Mucosa of stomach (tissue), 1 donor: ENCODE results near the gene CHD6.

ENCODE experiments used
- H3K27me3 ChIP-seq: one replicate; pipeline ENCODE4 v1.7.0; 2013; ENCODE audit warnings: mild to moderate bottlenecking, low read length; ENCODE audit not compliant: control insufficient read depth, insufficient read depth
- H3K36me3 ChIP-seq: one replicate; pipeline ENCODE4 v1.7.0; 2013; ENCODE audit warnings: low read length; ENCODE audit not compliant: control insufficient read depth, insufficient read depth
- H3K4me1 ChIP-seq: one replicate; pipeline ENCODE4 v1.7.0; 2013; ENCODE audit warnings: mild to moderate bottlenecking, low read length; ENCODE audit not compliant: control insufficient read depth, insufficient read depth
- H3K4me3 ChIP-seq: one replicate; pipeline ENCODE4 v1.7.0; 2013; ENCODE audit warnings: low read length
- H3K9ac ChIP-seq: one replicate; pipeline ENCODE4 v1.7.0; 2013; ENCODE audit warnings: mild to moderate bottlenecking, low read length, moderate library complexity
- H3K9me3 ChIP-seq: one replicate; pipeline ENCODE4 v1.7.0; 2013; ENCODE audit warnings: mild to moderate bottlenecking, low read length, moderate library complexity; ENCODE audit not compliant: control insufficient read depth
- donor health status: Pancreatic carcinoma.

Gene CHD6

GRCh38 chr20:41403604-41404003, 214.6 kb downstream of the CHD6 start:
- Histone ChIP-seq H3K9me3 (no peaks in the 10 kb centered on the region), H3K9ac (no peak overlapping the region), H3K4me3 (no peak overlapping the region), H3K27me3 (no peaks in the 10 kb centered on the region), H3K4me1 (no peaks in the 10 kb centered on the region), H3K36me3 (no peaks in the 10 kb centered on the region)

GRCh38 chr20:41398408-41398807, 219.8 kb downstream of the CHD6 start:
- Histone ChIP-seq H3K36me3 (no peaks in the 10 kb centered on the region), H3K4me3 (no peak overlapping the region), H3K4me1 (peaks cover 2% of the 10 kb centered on the region), H3K9ac (no peak overlapping the region), H3K27me3 (no peaks in the 10 kb centered on the region), H3K9me3 (no peaks in the 10 kb centered on the region)

GRCh38 chr20:41395667-41396664, 222.2 kb downstream of the CHD6 start:
- H3K9ac ChIP-seq = no peak overlapping the region
- H3K9me3 ChIP-seq = no peaks in the 10 kb centered on the region
- no peaks in the 10 kb centered on the region for H3K27me3 ChIP-seq
- H3K36me3 ChIP-seq = no peaks in the 10 kb centered on the region
- H3K4me1 ChIP-seq = peaks cover 9% of the 10 kb centered on the region
- H3K4me3 ChIP-seq = no peak overlapping the region

- Histone ChIP-seq H3K9ac (no peak overlapping the region), H3K4me1 (peaks cover 9% of the 10 kb centered on the region), H3K9me3 (no peaks in the 10 kb centered on the region), H3K4me3 (no peak overlapping the region), H3K27me3 (no peaks in the 10 kb centered on the region), H3K36me3 (no peaks in the 10 kb centered on the region)
These were observed 223.1 kb downstream of the CHD6 start for GRCh38 chr20:41394931-41395666.

- Histone ChIP-seq H3K4me3 (no peak overlapping the region), H3K27me3 (no peaks in the 10 kb centered on the region), H3K4me1 (peaks cover 9% of the 10 kb centered on the region)
These were observed 224.1 kb downstream of the CHD6 start for GRCh38 chr20:41394081-41394480.

GRCh38 chr20:41393705-41394066, 224.5 kb downstream of the CHD6 start:
- H3K4me1 ChIP-seq = peaks cover 9% of the 10 kb centered on the region
- no peaks in the 10 kb centered on the region for H3K9me3 ChIP-seq
- no peak overlapping the region for H3K9ac ChIP-seq
- H3K27me3 ChIP-seq = no peaks in the 10 kb centered on the region
- H3K4me3 ChIP-seq = no peak overlapping the region
- no peaks in the 10 kb centered on the region for H3K36me3 ChIP-seq

More at GRCh38 chr20:41394081-41394480, 224.1 kb downstream of the CHD6 start:
- Histone ChIP-seq H3K36me3 (no peaks in the 10 kb centered on the region), H3K9me3 (no peaks in the 10 kb centered on the region), H3K9ac (no peak overlapping the region)

- no peak overlapping the region for H3K9ac ChIP-seq
- H3K4me1 ChIP-seq = peaks cover 9% of the 10 kb centered on the region
- no peaks in the 10 kb centered on the region for H3K36me3 ChIP-seq
- H3K27me3 ChIP-seq = no peaks in the 10 kb centered on the region
- H3K9me3 ChIP-seq = no peaks in the 10 kb centered on the region
- no peak overlapping the region for H3K4me3 ChIP-seq
These were observed 225.1 kb downstream of the CHD6 start for GRCh38 chr20:41392871-41393704.

DNA sequence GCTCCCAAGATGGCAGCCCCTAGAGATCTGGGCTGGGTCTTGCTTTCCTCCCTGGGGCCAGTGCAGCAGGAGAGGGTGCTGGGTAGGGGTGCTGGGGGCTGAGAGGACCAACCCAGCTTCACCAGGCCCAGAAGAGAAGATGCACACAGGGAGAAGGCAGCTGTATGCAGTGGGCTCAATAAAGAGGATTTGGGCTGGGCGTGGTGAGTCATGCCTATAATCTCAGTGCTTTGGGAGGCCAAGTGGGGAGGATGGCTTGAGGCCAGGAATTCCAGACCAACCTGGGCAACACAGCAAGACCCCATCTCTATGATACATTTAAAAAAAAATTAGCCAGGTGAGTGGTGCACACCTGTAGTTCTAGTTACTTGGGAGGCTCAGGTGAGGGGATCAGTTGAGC, 225.9 kb downstream of the CHD6 start:
- Histone ChIP-seq H3K36me3 (no peaks in the 10 kb centered on the region), H3K4me1 (peaks cover 9% of the 10 kb centered on the region), H3K9me3 (no peaks in the 10 kb centered on the region), H3K9ac (no peak overlapping the region), H3K4me3 (no peak overlapping the region), H3K27me3 (no peaks in the 10 kb centered on the region)

DNA sequence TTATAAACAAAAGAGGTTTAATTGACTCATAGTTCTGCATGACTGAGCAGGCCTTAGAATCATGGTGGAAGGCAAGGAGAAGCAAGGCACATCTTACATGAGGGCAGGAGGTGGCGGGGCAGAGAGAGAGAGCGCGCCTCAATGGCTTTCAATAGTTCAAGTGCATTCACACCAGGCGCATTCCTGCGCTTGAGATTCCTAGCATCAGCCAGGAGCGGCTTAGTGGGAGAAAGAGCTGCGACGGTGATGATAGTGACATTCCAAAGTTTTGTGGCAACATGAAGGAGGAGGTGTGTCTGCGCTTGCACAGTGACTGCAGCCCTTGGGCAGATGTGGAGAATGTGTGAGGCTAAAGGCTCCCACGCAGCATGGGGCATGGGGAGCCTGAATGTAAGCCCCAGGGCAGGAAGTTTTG, 226.6 kb downstream of the CHD6 start:
- Histone ChIP-seq H3K9ac (no peak overlapping the region), H3K36me3 (no peaks in the 10 kb centered on the region), H3K9me3 (no peaks in the 10 kb centered on the region), H3K27me3 (no peaks in the 10 kb centered on the region), H3K4me3 (no peak overlapping the region), H3K4me1 (peaks cover 9% of the 10 kb centered on the region)

GRCh38 chr20:41390889-41391288, 227.3 kb downstream of the CHD6 start:
- Histone ChIP-seq H3K4me3 (no peak overlapping the region), H3K9ac (no peak overlapping the region), H3K36me3 (no peaks in the 10 kb centered on the region), H3K9me3 (no peaks in the 10 kb centered on the region), H3K4me1 (peaks cover 9% of the 10 kb centered on the region), H3K27me3 (no peaks in the 10 kb centered on the region)

- Histone ChIP-seq H3K4me1 (no peaks in the 10 kb centered on the region), H3K36me3 (no peaks in the 10 kb centered on the region), H3K9me3 (no peaks in the 10 kb centered on the region), H3K27me3 (no peaks in the 10 kb centered on the region), H3K9ac (no peak overlapping the region), H3K4me3 (no peak overlapping the region)
These were observed 230.7 kb downstream of the CHD6 start for GRCh38 chr20:41387444-41387851.
